A673 (cell line): Measurements from ENCODE around the gene MAPK11. TPM values are rescaled to one million over a fixed set of nuclear protein-coding genes. Genes with fewer than 3 reads are reported as not detected.

Experiments
- BruUV-seq: library from RNA; stranded (reverse); fragments of 400-500 nt; replicated peaks from 2 replicates; lab custom pipeline; 2021; lab: Mats Ljungman, UMichigan
- CTCF ChIA-PET: fragments of 300-600 bp; sonication (Branson Sonifier 250); formaldehyde crosslinking; loops from one replicate; lab custom pipeline; 2022; ENCODE audit warnings: antibody characterized with exemption; lab: Charles Lee
- POLR2A ChIA-PET: fragments of 300-600 bp; sonication (Branson Sonifier 250); formaldehyde crosslinking; loops from one replicate; lab custom pipeline; 2022; ENCODE audit warnings: antibody characterized with exemption; ENCODE audit not compliant: low non-redundant PET; lab: Charles Lee
- DNase-seq: peaks from one replicate; pipeline ENCODE4 v3.0.0-alpha.2; 2015; ENCODE audit warnings: low spot score
- H3K27ac ChIP-seq: fragments of 200-600 bp; sonication (generic); 2 replicates; pipeline ENCODE4 v1.5.1; 2016; ENCODE audit warnings: mixed run types, low read depth, mild to moderate bottlenecking, mixed read lengths, antibody characterized with exemption, low read length; ENCODE audit not compliant: poor library complexity, severe bottlenecking
- H3K27me3 ChIP-seq: fragments of 200-600 bp; sonication (generic); replicated peaks from 2 replicates; pipeline ENCODE4 v1.6.1; 2017; ENCODE audit warnings: mixed run types, low read depth, mild to moderate bottlenecking, mixed read lengths, antibody characterized with exemption, low read length; ENCODE audit not compliant: insufficient read depth, poor library complexity
- H3K36me3 ChIP-seq: fragments of 200-600 bp; sonication (generic); 2 replicates; pipeline ENCODE4 v1.6.1; 2016; ENCODE audit warnings: mixed run types, mild to moderate bottlenecking, mixed read lengths, antibody characterized with exemption, low read length; ENCODE audit not compliant: insufficient read depth, poor library complexity, severe bottlenecking
- H3K4me1 ChIP-seq: fragments of 200-600 bp; sonication (generic); 2 replicates; pipeline ENCODE4 v1.6.1; 2017; ENCODE audit warnings: mixed run types, mild to moderate bottlenecking, mixed read lengths, antibody characterized with exemption, low read length; ENCODE audit not compliant: insufficient read depth, poor library complexity, severe bottlenecking
- H3K4me3 ChIP-seq: fragments of 200-600 bp; sonication (generic); 2 replicates; pipeline ENCODE4 v1.5.1; 2016; ENCODE audit warnings: low read depth, mixed run types, mild to moderate bottlenecking, mixed read lengths, low read length; ENCODE audit not compliant: poor library complexity, severe bottlenecking
- H3K9me3 ChIP-seq: fragments of 200-600 bp; sonication (generic); 2 replicates; pipeline ENCODE4 v1.6.1; 2016; ENCODE audit warnings: mixed run types, low read depth, mild to moderate bottlenecking, mixed read lengths, antibody characterized with exemption, low read length; ENCODE audit not compliant: poor library complexity, severe bottlenecking
- EZH2 ChIP-seq: fragments of 200-600 bp; sonication (generic); IDR thresholded peaks from 2 replicates; pipeline ENCODE4 v1.6.1; 2017; ENCODE audit warnings: borderline replicate concordance, low read depth, mild to moderate bottlenecking, mixed read lengths, antibody characterized with exemption, low read length; ENCODE audit not compliant: poor library complexity, severe bottlenecking
- intact Hi-C: fragments of 100-400 bp; cut with micrococcal nuclease; formaldehyde crosslinking; loops from one replicate; pipeline ENCODE4 v1.10.0; 2022; ENCODE audit not compliant: unreplicated experiment
- total RNA-seq: library from RNA; stranded (reverse); gene quantifications from 2 replicates; pipeline ENCODE4 v1.2.3, GENCODE V29; 2021
- TF ChIP-seq, protein P1 (sequence below): fragments of 300-800, 200-600 bp; sonication (generic); conservative IDR thresholded peaks from 2 replicates; pipeline ENCODE4 v1.5.1; 2017; ENCODE audit warnings: low read depth, mild to moderate bottlenecking, antibody characterized with exemption, low read length, moderate library complexity, mixed read lengths

The MAPK11 gene
- total RNA-seq, 1 experiment from 2014 or later = 5.4 TPM

DNA sequence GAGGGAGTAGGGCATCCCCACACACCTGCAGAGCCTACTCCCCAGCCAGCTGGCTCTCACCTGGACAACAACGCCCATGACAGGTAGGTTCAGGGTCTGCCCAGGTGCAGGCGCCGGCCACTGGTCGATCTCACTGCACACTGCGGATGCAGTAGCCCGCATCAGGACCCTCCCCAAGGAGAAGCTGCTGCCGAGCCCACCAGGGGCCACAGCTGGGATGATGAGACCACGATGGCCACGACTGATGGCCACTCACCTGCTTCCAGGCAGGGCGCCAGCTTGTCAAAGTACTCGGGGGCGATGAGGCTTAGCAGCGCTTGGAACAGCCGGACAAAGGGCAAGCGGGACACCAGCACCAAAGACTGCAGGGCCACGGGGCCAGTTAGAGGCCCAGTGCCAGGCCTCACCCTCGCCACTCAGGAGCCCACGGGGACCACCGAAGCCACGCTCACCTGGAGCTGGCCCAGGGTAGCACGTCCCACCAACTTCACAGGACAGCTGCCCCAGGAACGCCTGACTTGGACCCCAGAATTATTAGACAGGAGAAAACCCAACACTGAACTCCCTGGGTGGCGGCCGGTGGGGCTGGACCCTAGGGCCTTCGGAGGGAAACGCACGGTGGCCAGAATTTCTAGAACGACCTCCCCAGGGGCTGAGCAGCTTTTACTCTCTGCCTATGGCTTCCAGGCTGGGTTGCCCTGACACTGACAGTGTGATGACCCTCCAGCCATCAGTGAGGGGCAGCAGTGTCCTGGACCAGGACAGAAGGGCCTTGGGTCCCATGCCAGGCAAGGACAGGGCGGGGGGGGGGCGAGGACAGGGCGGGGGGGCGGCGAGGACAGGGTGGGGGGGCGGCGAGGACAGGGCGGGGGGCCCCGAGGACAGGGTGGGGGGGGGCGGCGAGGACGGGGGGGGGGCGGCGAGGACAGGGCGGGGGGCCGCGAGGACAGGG, 46.2 kb upstream of the MAPK11 start:
- POLR2A ChIA-PET = interaction anchor here (0.5 kb wide), 1 partner anchor 22 kb away, joined by 23 read pairs; no protein-coding TSS in a partner anchor
- Histone ChIP-seq H3K9me3 (no peaks in the 10 kb centered on the region), H3K4me3 (no peak overlapping the region), H3K4me1 (no peaks in the 10 kb centered on the region), H3K36me3 (no peaks in the 10 kb centered on the region), H3K27ac (no peak overlapping the region), H3K27me3 (no peaks in the 10 kb centered on the region)
- DNase-seq = no peak
- TF ChIP-seq, protein P1, sequence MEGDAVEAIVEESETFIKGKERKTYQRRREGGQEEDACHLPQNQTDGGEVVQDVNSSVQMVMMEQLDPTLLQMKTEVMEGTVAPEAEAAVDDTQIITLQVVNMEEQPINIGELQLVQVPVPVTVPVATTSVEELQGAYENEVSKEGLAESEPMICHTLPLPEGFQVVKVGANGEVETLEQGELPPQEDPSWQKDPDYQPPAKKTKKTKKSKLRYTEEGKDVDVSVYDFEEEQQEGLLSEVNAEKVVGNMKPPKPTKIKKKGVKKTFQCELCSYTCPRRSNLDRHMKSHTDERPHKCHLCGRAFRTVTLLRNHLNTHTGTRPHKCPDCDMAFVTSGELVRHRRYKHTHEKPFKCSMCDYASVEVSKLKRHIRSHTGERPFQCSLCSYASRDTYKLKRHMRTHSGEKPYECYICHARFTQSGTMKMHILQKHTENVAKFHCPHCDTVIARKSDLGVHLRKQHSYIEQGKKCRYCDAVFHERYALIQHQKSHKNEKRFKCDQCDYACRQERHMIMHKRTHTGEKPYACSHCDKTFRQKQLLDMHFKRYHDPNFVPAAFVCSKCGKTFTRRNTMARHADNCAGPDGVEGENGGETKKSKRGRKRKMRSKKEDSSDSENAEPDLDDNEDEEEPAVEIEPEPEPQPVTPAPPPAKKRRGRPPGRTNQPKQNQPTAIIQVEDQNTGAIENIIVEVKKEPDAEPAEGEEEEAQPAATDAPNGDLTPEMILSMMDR = no peak
- TF ChIP-seq EZH2 = no peak
- CTCF ChIA-PET = no interaction called here
- intact Hi-C loops = no loop called here
- BruUV-seq = no TSS peak

DNA sequence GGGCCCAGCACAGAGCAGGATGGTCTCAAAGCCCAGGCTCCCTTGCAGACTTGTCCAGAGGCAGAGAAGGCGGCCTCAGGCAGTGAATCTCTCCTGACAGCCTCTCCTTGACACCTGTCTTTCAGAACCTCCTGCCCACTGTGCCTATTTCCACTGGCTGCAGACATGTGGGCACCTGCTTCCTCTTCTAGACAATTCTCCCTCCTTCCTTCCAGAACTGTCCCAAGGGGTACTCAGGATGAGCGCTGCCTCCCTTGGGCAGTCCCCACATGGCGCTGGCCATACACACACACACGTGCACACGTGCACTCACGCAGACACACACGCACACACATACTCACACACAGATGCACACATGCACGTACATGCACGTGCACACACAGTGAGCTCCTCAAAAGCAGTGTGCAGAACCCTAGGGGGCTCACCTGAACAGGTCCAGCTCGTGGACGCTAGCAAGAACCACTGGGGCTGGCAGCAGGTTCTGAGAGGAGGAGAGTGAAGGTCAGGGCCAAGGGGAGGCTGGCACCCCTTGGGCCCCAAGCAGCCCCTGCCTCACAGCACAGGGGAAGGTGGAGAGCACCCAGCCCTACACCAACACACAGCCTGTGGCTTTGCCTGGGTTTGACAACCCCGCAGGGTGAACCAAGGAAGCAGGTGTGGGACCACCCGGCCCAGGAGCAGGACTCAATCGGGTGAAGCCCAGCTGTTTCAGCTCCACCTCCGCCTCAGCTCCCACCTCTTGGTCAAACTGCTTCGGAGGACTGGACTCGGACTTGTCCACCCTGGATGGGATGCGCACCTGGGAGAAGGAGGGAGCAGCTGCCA, 45.3 kb upstream of the MAPK11 start:
- TF ChIP-seq, protein P1 = no peak
- no peak for TF ChIP-seq EZH2

DNA sequence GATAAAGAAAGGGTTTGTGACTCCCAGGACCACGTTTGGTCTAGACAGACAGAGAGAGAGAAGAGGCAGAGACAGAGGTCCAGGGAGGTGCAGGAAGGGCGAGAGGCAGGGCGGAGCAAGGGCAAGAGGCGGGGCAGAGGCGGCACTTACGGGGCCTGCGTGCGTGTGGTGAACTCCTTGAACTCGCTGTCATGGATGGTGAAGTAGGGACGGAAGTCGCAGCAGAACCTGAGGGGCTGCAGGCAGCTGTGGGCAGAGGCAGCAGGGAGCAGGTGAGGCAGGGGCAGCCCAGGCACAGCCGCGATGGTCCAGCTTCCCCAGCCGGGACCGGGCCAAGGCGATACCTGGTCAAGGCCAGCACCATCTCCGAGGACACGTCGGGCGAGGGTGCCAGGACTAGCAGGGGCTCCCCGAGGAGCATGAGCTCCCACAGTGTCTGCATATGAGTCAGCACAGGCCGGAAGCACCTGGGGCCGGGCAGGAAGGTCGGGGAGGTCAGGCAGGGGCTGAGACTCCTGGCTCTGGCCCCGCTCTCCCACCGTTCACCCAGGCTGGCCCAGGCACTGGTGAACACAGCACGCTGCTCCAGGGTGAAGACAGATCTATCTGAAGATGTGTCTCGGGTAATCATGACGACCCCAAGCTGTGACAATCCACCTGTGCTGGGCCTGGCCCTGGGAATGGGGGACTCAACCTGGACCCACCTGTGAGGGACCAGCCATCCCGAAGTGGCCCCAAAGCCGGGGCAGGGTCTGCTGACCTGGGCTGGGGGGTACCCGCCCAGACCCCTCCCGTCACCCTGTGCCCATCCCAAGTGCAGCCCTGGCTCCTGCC, 44.5 kb upstream of the MAPK11 start:
- no peak for DNase-seq
- ChIA-PET CTCF (no interaction called here), POLR2A (interaction anchor here (0.5 kb wide), 1 partner anchor 116 kb away, joined by 4 read pairs; no protein-coding TSS in a partner anchor)
- BruUV-seq = no TSS peak
- Histone ChIP-seq H3K9me3 (no peaks in the 10 kb centered on the region), H3K4me3 (no peak overlapping the region), H3K27me3 (no peaks in the 10 kb centered on the region), H3K27ac (no peak overlapping the region), H3K4me1 (no peaks in the 10 kb centered on the region), H3K36me3 (no peaks in the 10 kb centered on the region)
- intact Hi-C loops = no loop called here
- TF ChIP-seq, protein P1 = no peak
- TF ChIP-seq EZH2 = no peak

More for the DNA sequence above, 45.3 kb upstream of the MAPK11 start:
- Histone ChIP-seq H3K27me3 (no peaks in the 10 kb centered on the region), H3K27ac (no peak overlapping the region), H3K9me3 (no peaks in the 10 kb centered on the region), H3K4me3 (no peak overlapping the region), H3K4me1 (no peaks in the 10 kb centered on the region), H3K36me3 (no peaks in the 10 kb centered on the region)
- intact Hi-C loops = no loop called here
- BruUV-seq = no TSS peak
- POLR2A ChIA-PET = interaction anchor here (0.5 kb wide), 1 partner anchor 117 kb away, joined by 4 read pairs; no protein-coding TSS in a partner anchor
- DNase-seq = no peak
- CTCF ChIA-PET = no interaction called here
